SK-N-SH treated with all-trans-retinoic acid at 6 μM for 48 hours (cell line): ENCODE results near the gene HTT-AS.

Source experiments
- ARNTL ChIP-seq: fragments of 450-650 bp; formaldehyde crosslinking; IDR thresholded peaks from 2 replicates; pipeline ENCODE4 v1.5.0; 2020; ENCODE audit warnings: low read depth, mild to moderate bottlenecking, moderate library complexity, borderline replicate concordance
- CREB5 ChIP-seq: fragments of 250-450 bp; sonication (Bioruptor Pico); IDR thresholded peaks from 2 replicates; pipeline ENCODE4 v1.5.1; 2020; ENCODE audit warnings: low read depth, mild to moderate bottlenecking, moderate library complexity
- CSRNP3 ChIP-seq: fragments of 250-450 bp; sonication (Bioruptor Pico); IDR thresholded peaks from 2 replicates; pipeline ENCODE4 v1.5.1; 2021; ENCODE audit warnings: mild to moderate bottlenecking, moderate library complexity
- ESRRG ChIP-seq: fragments of 250-450 bp; sonication (Bioruptor Pico); IDR thresholded peaks from 2 replicates; pipeline ENCODE4 v1.6.1; 2021; ENCODE audit warnings: mild to moderate bottlenecking
- GLIS3 ChIP-seq: fragments of 250-450 bp; sonication (Bioruptor Pico); IDR thresholded peaks from 2 replicates; pipeline ENCODE4 v1.5.0; 2020; ENCODE audit warnings: mild to moderate bottlenecking, moderate library complexity
- OSR1 ChIP-seq: fragments of 250-450 bp; sonication (Bioruptor Pico); IDR thresholded peaks from 2 replicates; pipeline ENCODE4 v1.8.0; 2022; ENCODE audit warnings: moderate library complexity, mild to moderate bottlenecking, inconsistent platforms
- PATZ1 ChIP-seq: fragments of 250-450 bp; sonication (Bioruptor Pico); IDR thresholded peaks from 2 replicates; pipeline ENCODE4 v1.8.0; 2020; ENCODE audit warnings: mild to moderate bottlenecking, moderate library complexity, borderline replicate concordance
- POU6F1 ChIP-seq: fragments of 250-450 bp; sonication (Bioruptor Pico); IDR thresholded peaks from 2 replicates; pipeline ENCODE4 v1.8.0; 2021; ENCODE audit warnings: low read depth, mild to moderate bottlenecking, moderate library complexity, borderline replicate concordance
- PPARA ChIP-seq: fragments of 250-450 bp; sonication (Bioruptor Pico); IDR thresholded peaks from 2 replicates; pipeline ENCODE4 v1.5.0; 2020; ENCODE audit warnings: mild to moderate bottlenecking, borderline replicate concordance
- SNAI2 ChIP-seq: fragments of 250-450 bp; sonication (Bioruptor Pico); IDR thresholded peaks from 2 replicates; pipeline ENCODE4 v1.5.0; 2020; ENCODE audit warnings: mild to moderate bottlenecking, moderate library complexity
- TCF4 ChIP-seq: fragments of 250-450 bp; sonication (Bioruptor Pico); IDR thresholded peaks from 2 replicates; pipeline ENCODE4 v1.8.0; 2021; ENCODE audit warnings: mild to moderate bottlenecking, moderate library complexity, borderline replicate concordance
- ZFP3 ChIP-seq: fragments of 250-450 bp; sonication (Bioruptor Pico); IDR thresholded peaks from 2 replicates; pipeline ENCODE4 v1.5.0; 2020; ENCODE audit warnings: mild to moderate bottlenecking, moderate library complexity
- ZFP30 ChIP-seq: fragments of 450-650 bp; formaldehyde crosslinking; IDR thresholded peaks from 2 replicates; pipeline ENCODE4 v1.5.0; 2022; ENCODE audit warnings: mild to moderate bottlenecking, moderate library complexity
- ZNF565 ChIP-seq: fragments of 450-650 bp; formaldehyde crosslinking; conservative IDR thresholded peaks from 2 replicates; pipeline ENCODE4 v1.5.0; 2020; ENCODE audit warnings: low read depth, mild to moderate bottlenecking, moderate library complexity

GRCh38 chr4:3070709-3071500, 3.4 kb downstream of the HTT-AS start:
- TF ChIP-seq PATZ1 (CRISPR knock-in tag) = no peak
- TF ChIP-seq ARNTL = no peak
- TF ChIP-seq ESRRG (CRISPR knock-in tag) = no peak
- TF ChIP-seq OSR1 = no peak
- no peak for TF ChIP-seq CSRNP3 (CRISPR knock-in tag)
- TF ChIP-seq TCF4 = no peak
- no peak for TF ChIP-seq GLIS3
- TF ChIP-seq POU6F1 = no peak
- no peak for TF ChIP-seq PPARA (CRISPR knock-in tag)
- no peak for TF ChIP-seq SNAI2 (CRISPR knock-in tag)
- no peak for TF ChIP-seq ZFP30 (CRISPR knock-in tag)
- TF ChIP-seq CREB5 (CRISPR knock-in tag) = no peak
- TF ChIP-seq ZFP3 (CRISPR knock-in tag) = no peak
- TF ChIP-seq ZNF565 = no peak
